Measurements from ENCODE around the gene IRF2.

The IRF2 gene

GRCh38 chr4:184459413-184459812 lies 14.9 kb downstream of the IRF2 start:
- no peak for DNase-seq
- no peak overlapping the region for H2AFZ ChIP-seq (ENCODE audit: low read depth, low read length)
- H4K20me1 ChIP-seq (ENCODE audit: insufficient read depth, low read length): peaks cover 50% of the 10 kb centered on the region
- peaks cover 66% of the 10 kb centered on the region for H3K79me2 ChIP-seq (ENCODE audit: insufficient read depth, low read length)
- no peak for ATAC-seq (ENCODE audit: insufficient read depth, low read depth)
- H3K4me2 ChIP-seq (ENCODE audit: insufficient read depth, low read length): no peak overlapping the region
- no peak overlapping the region for H3K27ac ChIP-seq (ENCODE audit: low read length)
- no peak for TF ChIP-seq EZH2 (IDR thresholded peaks at IDR 0.05; ENCODE audit: borderline replicate concordance, low read depth, low read length, severe bottlenecking)
- TF ChIP-seq CTCF (IDR thresholded peaks at IDR 0.05; ENCODE audit: borderline replicate concordance, extremely low read depth, low read length, poor library complexity, severe bottlenecking): no peak
- H3K4me3 ChIP-seq (ENCODE audit: low read depth in 1 of 2, low read length in 2 of 2): no peak overlapping the region
- no peak overlapping the region for H3K9ac ChIP-seq (ENCODE audit: low read depth, low read length)
- no peaks in the 10 kb centered on the region for H3K36me3 ChIP-seq (ENCODE audit: insufficient read depth, low read length)
- H3K27me3 ChIP-seq (ENCODE audit: insufficient read depth, low read length, poor library complexity): no peaks in the 10 kb centered on the region
- H3K9me3 ChIP-seq (ENCODE audit: insufficient read depth, low read length, severe bottlenecking): no peaks in the 10 kb centered on the region
- no peaks in the 10 kb centered on the region for H3K4me1 ChIP-seq (ENCODE audit: insufficient read depth, low read length)

DNA sequence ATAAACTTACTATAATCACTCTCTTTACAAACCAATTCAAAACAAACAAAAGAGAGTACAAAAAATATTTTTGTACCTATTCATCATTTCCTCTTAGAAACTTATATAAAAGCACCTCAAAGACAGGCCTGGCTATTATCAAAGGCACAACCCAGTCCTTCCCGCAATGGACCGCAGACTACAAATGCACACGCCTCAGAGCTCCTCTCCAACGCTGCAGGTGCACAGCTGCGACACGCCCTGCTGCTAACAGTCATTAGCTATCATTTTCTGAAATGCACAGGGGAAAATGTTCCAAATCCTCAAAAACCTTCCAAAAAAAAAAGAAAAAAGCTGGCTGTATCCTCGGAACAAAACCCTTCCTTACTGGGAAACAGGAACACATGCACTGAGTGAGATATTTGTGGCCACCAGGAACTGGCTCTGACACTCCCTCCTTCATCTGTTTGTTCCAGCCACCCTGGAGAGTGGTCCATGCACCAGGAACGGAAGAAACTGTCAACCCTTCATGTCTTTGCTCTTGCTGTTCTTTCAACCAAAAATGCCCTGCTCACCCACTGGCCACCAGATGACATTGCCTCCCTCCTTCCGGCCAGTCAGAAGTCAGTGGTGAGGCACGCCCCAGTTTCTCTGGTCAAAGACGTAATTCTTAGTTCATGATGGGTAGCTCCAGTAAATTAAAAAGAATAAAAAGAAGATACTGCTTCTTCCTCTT lies 16.7 kb downstream of the IRF2 start:
- H3K4me2 ChIP-seq (ENCODE audit: insufficient read depth, low read length): no peak overlapping the region
- H3K79me2 ChIP-seq (ENCODE audit: insufficient read depth, low read length): peaks cover 74% of the 10 kb centered on the region
- H3K4me1 ChIP-seq (ENCODE audit: insufficient read depth, low read length): no peaks in the 10 kb centered on the region
- H3K9me3 ChIP-seq (ENCODE audit: insufficient read depth, low read length, severe bottlenecking): no peaks in the 10 kb centered on the region
- no peak overlapping the region for H3K9ac ChIP-seq (ENCODE audit: low read depth, low read length)
- no peak overlapping the region for H2AFZ ChIP-seq (ENCODE audit: low read depth, low read length)
- H4K20me1 ChIP-seq (ENCODE audit: insufficient read depth, low read length): peaks cover 49% of the 10 kb centered on the region
- H3K27me3 ChIP-seq (ENCODE audit: insufficient read depth, low read length, poor library complexity): no peaks in the 10 kb centered on the region
- no peak overlapping the region for H3K27ac ChIP-seq (ENCODE audit: low read length)
- ATAC-seq (ENCODE audit: insufficient read depth, low read depth): no peak
- TF ChIP-seq CTCF (IDR thresholded peaks at IDR 0.05; ENCODE audit: borderline replicate concordance, extremely low read depth, low read length, poor library complexity, severe bottlenecking) (no peak), EZH2 (IDR thresholded peaks at IDR 0.05; ENCODE audit: borderline replicate concordance, low read depth, low read length, severe bottlenecking) (no peak)
- no peak overlapping the region for H3K4me3 ChIP-seq (ENCODE audit: low read depth in 1 of 2, low read length in 2 of 2)
- no peaks in the 10 kb centered on the region for H3K36me3 ChIP-seq (ENCODE audit: insufficient read depth, low read length)
- DNase-seq: no peak

DNA sequence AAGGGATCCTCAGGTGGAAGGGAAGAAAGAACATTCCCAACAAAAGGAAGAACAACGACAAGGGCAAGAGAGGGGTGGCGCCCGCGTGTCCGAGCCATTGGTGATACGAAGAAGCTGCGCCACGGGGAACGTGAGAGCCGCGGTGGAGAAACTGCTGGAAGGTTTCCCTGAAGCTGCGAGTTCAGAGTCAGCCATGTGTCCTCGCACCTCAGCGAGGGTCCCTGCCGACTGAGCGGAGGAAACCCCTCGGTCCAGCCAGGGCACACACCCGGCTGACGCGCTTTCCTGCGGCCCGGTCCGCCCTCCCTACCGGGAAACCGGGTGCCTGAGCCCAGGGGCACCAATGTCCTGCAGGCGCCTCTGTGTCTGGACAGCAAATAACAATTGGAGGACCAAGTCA lies 18.0 kb downstream of the IRF2 start:
- H3K36me3 ChIP-seq (ENCODE audit: insufficient read depth, low read length): no peaks in the 10 kb centered on the region
- no peak overlapping the region for H3K4me3 ChIP-seq (ENCODE audit: low read depth in 1 of 2, low read length in 2 of 2)
- ATAC-seq (ENCODE audit: insufficient read depth, low read depth): no peak
- TF ChIP-seq EZH2 (IDR thresholded peaks at IDR 0.05; ENCODE audit: borderline replicate concordance, low read depth, low read length, severe bottlenecking): no peak
- TF ChIP-seq CTCF (IDR thresholded peaks at IDR 0.05; ENCODE audit: borderline replicate concordance, extremely low read depth, low read length, poor library complexity, severe bottlenecking): no peak
- DNase-seq: no peak
- H2AFZ ChIP-seq (ENCODE audit: low read depth, low read length): no peak overlapping the region
- no peaks in the 10 kb centered on the region for H3K27me3 ChIP-seq (ENCODE audit: insufficient read depth, low read length, poor library complexity)
- no peak overlapping the region for H3K27ac ChIP-seq (ENCODE audit: low read length)
- H4K20me1 ChIP-seq (ENCODE audit: insufficient read depth, low read length): peaks cover 49% of the 10 kb centered on the region
- H3K4me2 ChIP-seq (ENCODE audit: insufficient read depth, low read length): no peak overlapping the region
- no peak overlapping the region for H3K9ac ChIP-seq (ENCODE audit: low read depth, low read length)
- H3K4me1 ChIP-seq (ENCODE audit: insufficient read depth, low read length): no peaks in the 10 kb centered on the region
- H3K9me3 ChIP-seq (ENCODE audit: insufficient read depth, low read length, severe bottlenecking): no peaks in the 10 kb centered on the region
- peaks cover 79% of the 10 kb centered on the region for H3K79me2 ChIP-seq (ENCODE audit: insufficient read depth, low read length)

All from DND-41 (cell line).